ENCODE data around the gene GJB4. TPM values are rescaled to one million over a fixed set of nuclear protein-coding genes. Genes with fewer than 3 reads are reported as not detected.
"Not testable (repeated sequence)": the region's sequence is repeated elsewhere in the genome, so short reads cannot be mapped to it uniquely, and the experiment has no call there.

GJB4 gene
- total RNA-seq, 1 donor from 2014 or later, result not detected

GRCh38 chr1:34754964-34755637, 4.4 kb upstream of the GJB4 start, which contains the start of gene GJB5:
TSS of gene GJB5 (plus strand) at chr1:34755047. CDS start at chr1:34757331, 2,284 bp downstream.
- Mint-ChIP-seq H3K4me1 (ENCODE audit: low read depth) (no peaks in the 10 kb centered on the region), H3K36me3 (ENCODE audit: low read depth) (no peaks in the 10 kb centered on the region), H3K9me3 (no peaks in the 10 kb centered on the region), H3K27ac (no peak within 1 kb of the TSS), H3K27me3 (ENCODE audit: low read depth) (peaks cover 3% of the 10 kb centered on the region), H3K4me3 (ENCODE audit: low read depth) (no peak within 1 kb of the TSS)
- DNase-seq (ENCODE audit: low spot score), result no peak
- intact Hi-C loops (cut with micrococcal nuclease), result no loop called here

GRCh38 chr1:34755961-34756360, 3.6 kb upstream of the GJB4 start:
- Mint-ChIP-seq H3K36me3 (ENCODE audit: low read depth) (no peaks in the 10 kb centered on the region), H3K9me3 (no peaks in the 10 kb centered on the region), H3K27ac (no peak overlapping the region), H3K4me1 (ENCODE audit: low read depth) (no peaks in the 10 kb centered on the region), H3K4me3 (ENCODE audit: low read depth) (no peak overlapping the region), H3K27me3 (ENCODE audit: low read depth) (peaks cover 3% of the 10 kb centered on the region)
- DNase-seq (ENCODE audit: low spot score), result no peak
- intact Hi-C loops (cut with micrococcal nuclease), result no loop called here

DNA sequence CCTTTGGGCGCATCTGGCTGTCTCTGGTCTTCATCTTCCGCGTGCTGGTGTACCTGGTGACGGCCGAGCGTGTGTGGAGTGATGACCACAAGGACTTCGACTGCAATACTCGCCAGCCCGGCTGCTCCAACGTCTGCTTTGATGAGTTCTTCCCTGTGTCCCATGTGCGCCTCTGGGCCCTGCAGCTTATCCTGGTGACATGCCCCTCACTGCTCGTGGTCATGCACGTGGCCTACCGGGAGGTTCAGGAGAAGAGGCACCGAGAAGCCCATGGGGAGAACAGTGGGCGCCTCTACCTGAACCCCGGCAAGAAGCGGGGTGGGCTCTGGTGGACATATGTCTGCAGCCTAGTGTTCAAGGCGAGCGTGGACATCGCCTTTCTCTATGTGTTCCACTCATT, 2.2 kb upstream of the GJB4 start:
- Mint-ChIP-seq H3K9me3 (no peaks in the 10 kb centered on the region), H3K4me1 (ENCODE audit: low read depth) (no peaks in the 10 kb centered on the region), H3K4me3 (ENCODE audit: low read depth) (no peak overlapping the region), H3K36me3 (ENCODE audit: low read depth) (no peaks in the 10 kb centered on the region), H3K27ac (no peak overlapping the region), H3K27me3 (ENCODE audit: low read depth) (peaks cover 3% of the 10 kb centered on the region)
- intact Hi-C loops (cut with micrococcal nuclease), result no loop called here
- DNase-seq (ENCODE audit: low spot score), result no peak

DNA sequence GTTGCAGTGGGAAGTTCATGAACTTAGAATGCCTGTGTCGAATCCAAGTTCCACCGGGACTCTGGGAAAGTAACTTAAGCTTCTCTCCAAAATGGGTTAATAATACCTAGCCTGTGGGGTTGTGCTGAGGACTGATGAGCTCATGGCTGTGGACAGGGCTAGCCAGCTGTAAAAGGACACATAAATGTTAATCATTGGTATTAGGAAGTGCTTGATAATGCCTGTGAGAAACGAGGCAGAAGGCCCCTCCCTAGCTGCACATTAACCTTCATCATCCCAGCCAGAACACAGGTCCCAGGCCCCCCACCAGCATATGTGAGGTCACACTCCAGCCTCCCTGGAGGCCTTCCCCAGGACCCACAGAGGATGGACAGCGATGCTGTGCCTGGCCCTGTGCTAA, 789 bp upstream of the GJB4 start:
- Mint-ChIP-seq H3K27me3 (ENCODE audit: low read depth) (no peaks in the 10 kb centered on the region), H3K36me3 (ENCODE audit: low read depth) (no peaks in the 10 kb centered on the region), H3K9me3 (no peaks in the 10 kb centered on the region), H3K27ac (no peak overlapping the region), H3K4me3 (ENCODE audit: low read depth) (no peak overlapping the region), H3K4me1 (ENCODE audit: low read depth) (no peaks in the 10 kb centered on the region)
- intact Hi-C loops (cut with micrococcal nuclease), result no loop called here
- no peak for DNase-seq (ENCODE audit: low spot score)

DNA sequence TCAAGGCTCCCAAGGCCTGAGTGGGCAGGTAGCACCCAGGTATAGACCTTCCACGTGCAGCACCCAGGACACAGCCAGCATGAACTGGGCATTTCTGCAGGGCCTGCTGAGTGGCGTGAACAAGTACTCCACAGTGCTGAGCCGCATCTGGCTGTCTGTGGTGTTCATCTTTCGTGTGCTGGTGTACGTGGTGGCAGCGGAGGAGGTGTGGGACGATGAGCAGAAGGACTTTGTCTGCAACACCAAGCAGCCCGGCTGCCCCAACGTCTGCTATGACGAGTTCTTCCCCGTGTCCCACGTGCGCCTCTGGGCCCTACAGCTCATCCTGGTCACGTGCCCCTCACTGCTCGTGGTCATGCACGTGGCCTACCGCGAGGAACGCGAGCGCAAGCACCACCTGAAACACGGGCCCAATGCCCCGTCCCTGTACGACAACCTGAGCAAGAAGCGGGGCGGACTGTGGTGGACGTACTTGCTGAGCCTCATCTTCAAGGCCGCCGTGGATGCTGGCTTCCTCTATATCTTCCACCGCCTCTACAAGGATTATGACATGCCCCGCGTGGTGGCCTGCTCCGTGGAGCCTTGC, 1.7 kb downstream of the GJB4 start:
- Mint-ChIP-seq H3K4me1 (ENCODE audit: low read depth) (no peaks in the 10 kb centered on the region), H3K4me3 (ENCODE audit: low read depth) (no peak overlapping the region), H3K27ac (no peak overlapping the region), H3K9me3 (no peaks in the 10 kb centered on the region), H3K36me3 (ENCODE audit: low read depth) (no peaks in the 10 kb centered on the region), H3K27me3 (ENCODE audit: low read depth) (no peaks in the 10 kb centered on the region)
- intact Hi-C loops (cut with micrococcal nuclease), result no loop called here
- DNase-seq (ENCODE audit: low spot score), result no peak

GRCh38 chr1:34761776-34762307, 2.3 kb downstream of the GJB4 start:
- no peaks in the 10 kb centered on the region for H3K9me3 Mint-ChIP-seq
- H3K27ac Mint-ChIP-seq, result no peak overlapping the region
- intact Hi-C loops (cut with micrococcal nuclease), result no loop called here
- no peaks in the 10 kb centered on the region for H3K4me1 Mint-ChIP-seq (ENCODE audit: low read depth)
- no peaks in the 10 kb centered on the region for H3K36me3 Mint-ChIP-seq (ENCODE audit: low read depth)
- no peak overlapping the region for H3K4me3 Mint-ChIP-seq (ENCODE audit: low read depth)
- DNase-seq (ENCODE audit: low spot score), result no peak
- no peaks in the 10 kb centered on the region for H3K27me3 Mint-ChIP-seq (ENCODE audit: low read depth)

- Mint-ChIP-seq H3K27ac (no peak overlapping the region), H3K4me1 (ENCODE audit: low read depth) (no peaks in the 10 kb centered on the region), H3K4me3 (ENCODE audit: low read depth) (no peak overlapping the region), H3K36me3 (ENCODE audit: low read depth) (no peaks in the 10 kb centered on the region), H3K9me3 (no peaks in the 10 kb centered on the region), H3K27me3 (ENCODE audit: low read depth) (no peaks in the 10 kb centered on the region)
- intact Hi-C loops (cut with micrococcal nuclease), result no loop called here
- DNase-seq (ENCODE audit: low spot score), result no peak
These were observed 3.1 kb downstream of the GJB4 start for GRCh38 chr1:34762474-34763141.

- Mint-ChIP-seq H3K4me3 (ENCODE audit: low read depth) (no peak overlapping the region), H3K27ac (no peak overlapping the region), H3K9me3 (no peaks in the 10 kb centered on the region), H3K27me3 (ENCODE audit: low read depth) (no peaks in the 10 kb centered on the region), H3K36me3 (ENCODE audit: low read depth) (no peaks in the 10 kb centered on the region), H3K4me1 (ENCODE audit: low read depth) (no peaks in the 10 kb centered on the region)
- DNase-seq (ENCODE audit: low spot score), result no peak
- intact Hi-C loops (cut with micrococcal nuclease), result no loop called here
These were observed 3.7 kb downstream of the GJB4 start for GRCh38 chr1:34763142-34763781.

GRCh38 chr1:34768856-34769255, 9.3 kb downstream of the GJB4 start:
- Mint-ChIP-seq H3K27me3 (ENCODE audit: low read depth) (no peaks in the 10 kb centered on the region), H3K36me3 (ENCODE audit: low read depth) (no peaks in the 10 kb centered on the region), H3K27ac (no peak overlapping the region), H3K4me3 (ENCODE audit: low read depth) (no peak overlapping the region), H3K4me1 (ENCODE audit: low read depth) (no peaks in the 10 kb centered on the region), H3K9me3 (no peaks in the 10 kb centered on the region)
- intact Hi-C loops (cut with micrococcal nuclease), result no loop called here
- no peak for DNase-seq (ENCODE audit: low spot score)

- Mint-ChIP-seq H3K27me3 (ENCODE audit: low read depth) (no peaks in the 10 kb centered on the region), H3K36me3 (ENCODE audit: low read depth) (no peaks in the 10 kb centered on the region), H3K4me3 (ENCODE audit: low read depth) (no peak overlapping the region), H3K4me1 (ENCODE audit: low read depth) (no peaks in the 10 kb centered on the region), H3K27ac (no peak overlapping the region), H3K9me3 (no peaks in the 10 kb centered on the region)
- no peak for DNase-seq (ENCODE audit: low spot score)
- intact Hi-C loops (cut with micrococcal nuclease), result no loop called here
These were observed 11.5 kb downstream of the GJB4 start for GRCh38 chr1:34770891-34771504.

- no peaks in the 10 kb centered on the region for H3K9me3 Mint-ChIP-seq
- no peaks in the 10 kb centered on the region for H3K27me3 Mint-ChIP-seq (ENCODE audit: low read depth)
- no peak overlapping the region for H3K27ac Mint-ChIP-seq
- no peaks in the 10 kb centered on the region for H3K36me3 Mint-ChIP-seq (ENCODE audit: low read depth)
- DNase-seq (ENCODE audit: low spot score), result no peak
- H3K4me1 Mint-ChIP-seq (ENCODE audit: low read depth), result no peaks in the 10 kb centered on the region
- intact Hi-C loops (cut with micrococcal nuclease), result no loop called here
- H3K4me3 Mint-ChIP-seq (ENCODE audit: low read depth), result no peak overlapping the region
These were observed 12.2 kb downstream of the GJB4 start for GRCh38 chr1:34771573-34772371.

DNA sequence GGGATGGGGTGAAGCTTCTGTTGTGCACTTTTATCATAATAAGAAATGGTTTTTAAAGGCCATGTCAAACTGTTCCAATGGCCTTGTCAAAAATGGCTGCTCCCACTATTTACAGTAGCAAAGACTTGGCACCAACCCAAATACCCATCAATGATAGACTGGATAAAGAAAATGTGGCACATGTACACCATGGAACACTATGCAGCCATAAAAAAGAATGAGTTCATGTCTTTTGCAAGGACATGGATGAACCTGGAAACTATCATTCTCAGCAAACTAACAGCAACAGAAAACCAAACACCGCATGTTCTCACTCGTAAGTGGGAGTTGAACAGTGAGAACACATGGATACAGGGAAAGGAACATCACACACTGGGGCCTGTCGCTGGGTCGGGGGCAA, 13.6 kb downstream of the GJB4 start:
- not testable (repeated sequence) for H3K9me3 Mint-ChIP-seq

More for the DNA sequence above, 13.6 kb downstream of the GJB4 start:
- H3K4me1 Mint-ChIP-seq (ENCODE audit: low read depth); H3K36me3 Mint-ChIP-seq (ENCODE audit: low read depth); H3K4me3 Mint-ChIP-seq (ENCODE audit: low read depth); H3K27me3 Mint-ChIP-seq (ENCODE audit: low read depth); H3K27ac Mint-ChIP-seq; DNase-seq (ENCODE audit: low spot score); intact Hi-C loops (cut with micrococcal nuclease): not testable (repeated sequence)

Measured in activated T-helper 2 cell treated with anti-CD3 and anti-CD28 coated beads, Interferon-gamma antibody, Interleukin-2, Interleukin-4, amounts not matched to agents 10 μg/mL and 5 μg/mL and 100 μg/mL, durations not matched to agents 14 hours and 24 hours and 36 hours (primary cell).